ENCODE data around the gene FECH.

DNA sequence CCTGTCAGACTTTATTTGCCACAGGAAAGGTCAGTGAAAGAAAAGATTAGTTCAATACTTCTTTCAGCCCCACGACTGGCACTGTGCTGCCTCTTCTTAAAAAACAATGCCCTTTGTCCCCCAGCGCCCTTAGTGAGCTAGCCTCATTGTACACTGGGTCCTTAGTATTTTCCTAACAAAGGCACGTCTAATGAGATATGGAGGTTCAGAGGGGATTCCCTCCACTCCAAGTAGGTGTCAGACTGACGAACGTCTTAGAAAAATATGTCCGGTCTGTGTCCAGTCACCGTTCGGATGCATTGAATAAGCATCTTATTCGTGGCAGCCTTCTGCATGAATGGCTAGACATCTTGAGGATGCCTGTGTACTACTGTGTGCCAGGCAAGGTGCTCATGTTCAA lies 1.1 kb downstream of the FECH start:
- TF ChIP-seq ZNF221 (tag by site-specific recombination; IDR thresholded peaks at IDR 0.05; ENCODE audit: borderline replicate concordance), result no peak
- TF ChIP-seq, protein P1, sequence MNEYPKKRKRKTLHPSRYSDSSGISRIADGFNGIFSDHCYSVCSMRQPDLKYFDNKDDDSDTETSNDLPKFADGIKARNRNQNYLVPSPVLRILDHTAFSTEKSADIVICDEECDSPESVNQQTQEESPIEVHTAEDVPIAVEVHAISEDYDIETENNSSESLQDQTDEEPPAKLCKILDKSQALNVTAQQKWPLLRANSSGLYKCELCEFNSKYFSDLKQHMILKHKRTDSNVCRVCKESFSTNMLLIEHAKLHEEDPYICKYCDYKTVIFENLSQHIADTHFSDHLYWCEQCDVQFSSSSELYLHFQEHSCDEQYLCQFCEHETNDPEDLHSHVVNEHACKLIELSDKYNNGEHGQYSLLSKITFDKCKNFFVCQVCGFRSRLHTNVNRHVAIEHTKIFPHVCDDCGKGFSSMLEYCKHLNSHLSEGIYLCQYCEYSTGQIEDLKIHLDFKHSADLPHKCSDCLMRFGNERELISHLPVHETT (tag by site-specific recombination; IDR thresholded peaks at IDR 0.05), result no peak
- TF ChIP-seq ZNF600 (tag by site-specific recombination; IDR thresholded peaks at IDR 0.05), result no peak
- TF ChIP-seq, protein P2, sequence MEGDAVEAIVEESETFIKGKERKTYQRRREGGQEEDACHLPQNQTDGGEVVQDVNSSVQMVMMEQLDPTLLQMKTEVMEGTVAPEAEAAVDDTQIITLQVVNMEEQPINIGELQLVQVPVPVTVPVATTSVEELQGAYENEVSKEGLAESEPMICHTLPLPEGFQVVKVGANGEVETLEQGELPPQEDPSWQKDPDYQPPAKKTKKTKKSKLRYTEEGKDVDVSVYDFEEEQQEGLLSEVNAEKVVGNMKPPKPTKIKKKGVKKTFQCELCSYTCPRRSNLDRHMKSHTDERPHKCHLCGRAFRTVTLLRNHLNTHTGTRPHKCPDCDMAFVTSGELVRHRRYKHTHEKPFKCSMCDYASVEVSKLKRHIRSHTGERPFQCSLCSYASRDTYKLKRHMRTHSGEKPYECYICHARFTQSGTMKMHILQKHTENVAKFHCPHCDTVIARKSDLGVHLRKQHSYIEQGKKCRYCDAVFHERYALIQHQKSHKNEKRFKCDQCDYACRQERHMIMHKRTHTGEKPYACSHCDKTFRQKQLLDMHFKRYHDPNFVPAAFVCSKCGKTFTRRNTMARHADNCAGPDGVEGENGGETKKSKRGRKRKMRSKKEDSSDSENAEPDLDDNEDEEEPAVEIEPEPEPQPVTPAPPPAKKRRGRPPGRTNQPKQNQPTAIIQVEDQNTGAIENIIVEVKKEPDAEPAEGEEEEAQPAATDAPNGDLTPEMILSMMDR (tag by site-specific recombination; IDR thresholded peaks at IDR 0.05), result no peak
- no peak for TF ChIP-seq ZNF121 (tag by site-specific recombination; IDR thresholded peaks at IDR 0.05)
- TF ChIP-seq, protein P3, sequence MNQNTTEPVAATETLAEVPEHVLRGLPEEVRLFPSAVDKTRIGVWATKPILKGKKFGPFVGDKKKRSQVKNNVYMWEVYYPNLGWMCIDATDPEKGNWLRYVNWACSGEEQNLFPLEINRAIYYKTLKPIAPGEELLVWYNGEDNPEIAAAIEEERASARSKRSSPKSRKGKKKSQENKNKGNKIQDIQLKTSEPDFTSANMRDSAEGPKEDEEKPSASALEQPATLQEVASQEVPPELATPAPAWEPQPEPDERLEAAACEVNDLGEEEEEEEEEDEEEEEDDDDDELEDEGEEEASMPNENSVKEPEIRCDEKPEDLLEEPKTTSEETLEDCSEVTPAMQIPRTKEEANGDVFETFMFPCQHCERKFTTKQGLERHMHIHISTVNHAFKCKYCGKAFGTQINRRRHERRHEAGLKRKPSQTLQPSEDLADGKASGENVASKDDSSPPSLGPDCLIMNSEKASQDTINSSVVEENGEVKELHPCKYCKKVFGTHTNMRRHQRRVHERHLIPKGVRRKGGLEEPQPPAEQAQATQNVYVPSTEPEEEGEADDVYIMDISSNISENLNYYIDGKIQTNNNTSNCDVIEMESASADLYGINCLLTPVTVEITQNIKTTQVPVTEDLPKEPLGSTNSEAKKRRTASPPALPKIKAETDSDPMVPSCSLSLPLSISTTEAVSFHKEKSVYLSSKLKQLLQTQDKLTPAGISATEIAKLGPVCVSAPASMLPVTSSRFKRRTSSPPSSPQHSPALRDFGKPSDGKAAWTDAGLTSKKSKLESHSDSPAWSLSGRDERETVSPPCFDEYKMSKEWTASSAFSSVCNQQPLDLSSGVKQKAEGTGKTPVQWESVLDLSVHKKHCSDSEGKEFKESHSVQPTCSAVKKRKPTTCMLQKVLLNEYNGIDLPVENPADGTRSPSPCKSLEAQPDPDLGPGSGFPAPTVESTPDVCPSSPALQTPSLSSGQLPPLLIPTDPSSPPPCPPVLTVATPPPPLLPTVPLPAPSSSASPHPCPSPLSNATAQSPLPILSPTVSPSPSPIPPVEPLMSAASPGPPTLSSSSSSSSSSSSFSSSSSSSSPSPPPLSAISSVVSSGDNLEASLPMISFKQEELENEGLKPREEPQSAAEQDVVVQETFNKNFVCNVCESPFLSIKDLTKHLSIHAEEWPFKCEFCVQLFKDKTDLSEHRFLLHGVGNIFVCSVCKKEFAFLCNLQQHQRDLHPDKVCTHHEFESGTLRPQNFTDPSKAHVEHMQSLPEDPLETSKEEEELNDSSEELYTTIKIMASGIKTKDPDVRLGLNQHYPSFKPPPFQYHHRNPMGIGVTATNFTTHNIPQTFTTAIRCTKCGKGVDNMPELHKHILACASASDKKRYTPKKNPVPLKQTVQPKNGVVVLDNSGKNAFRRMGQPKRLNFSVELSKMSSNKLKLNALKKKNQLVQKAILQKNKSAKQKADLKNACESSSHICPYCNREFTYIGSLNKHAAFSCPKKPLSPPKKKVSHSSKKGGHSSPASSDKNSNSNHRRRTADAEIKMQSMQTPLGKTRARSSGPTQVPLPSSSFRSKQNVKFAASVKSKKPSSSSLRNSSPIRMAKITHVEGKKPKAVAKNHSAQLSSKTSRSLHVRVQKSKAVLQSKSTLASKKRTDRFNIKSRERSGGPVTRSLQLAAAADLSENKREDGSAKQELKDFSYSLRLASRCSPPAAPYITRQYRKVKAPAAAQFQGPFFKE (tag by site-specific recombination; IDR thresholded peaks at IDR 0.05; ENCODE audit: borderline replicate concordance), result no peak
- TF ChIP-seq ZNF433 (tag by site-specific recombination; IDR thresholded peaks at IDR 0.05; ENCODE audit: low read depth), result no peak
- no peak for TF ChIP-seq WT1 (tag by site-specific recombination; IDR thresholded peaks at IDR 0.05)
- no peak for TF ChIP-seq FEZF1 (tag by site-specific recombination; IDR thresholded peaks at IDR 0.05)
- TF ChIP-seq, protein P4, sequence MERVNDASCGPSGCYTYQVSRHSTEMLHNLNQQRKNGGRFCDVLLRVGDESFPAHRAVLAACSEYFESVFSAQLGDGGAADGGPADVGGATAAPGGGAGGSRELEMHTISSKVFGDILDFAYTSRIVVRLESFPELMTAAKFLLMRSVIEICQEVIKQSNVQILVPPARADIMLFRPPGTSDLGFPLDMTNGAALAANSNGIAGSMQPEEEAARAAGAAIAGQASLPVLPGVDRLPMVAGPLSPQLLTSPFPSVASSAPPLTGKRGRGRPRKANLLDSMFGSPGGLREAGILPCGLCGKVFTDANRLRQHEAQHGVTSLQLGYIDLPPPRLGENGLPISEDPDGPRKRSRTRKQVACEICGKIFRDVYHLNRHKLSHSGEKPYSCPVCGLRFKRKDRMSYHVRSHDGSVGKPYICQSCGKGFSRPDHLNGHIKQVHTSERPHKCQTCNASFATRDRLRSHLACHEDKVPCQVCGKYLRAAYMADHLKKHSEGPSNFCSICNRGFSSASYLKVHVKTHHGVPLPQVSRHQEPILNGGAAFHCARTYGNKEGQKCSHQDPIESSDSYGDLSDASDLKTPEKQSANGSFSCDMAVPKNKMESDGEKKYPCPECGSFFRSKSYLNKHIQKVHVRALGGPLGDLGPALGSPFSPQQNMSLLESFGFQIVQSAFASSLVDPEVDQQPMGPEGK (tag by site-specific recombination; IDR thresholded peaks at IDR 0.05), result no peak
- no peak for TF ChIP-seq ZNF211 (tag by site-specific recombination; IDR thresholded peaks at IDR 0.05; ENCODE audit: low read depth)
- no peak for TF ChIP-seq KLF16 (tag by site-specific recombination; IDR thresholded peaks at IDR 0.05)
